Measurements from ENCODE around the gene ADTRP. TPM values are rescaled to one million over a fixed set of nuclear protein-coding genes. Genes with fewer than 3 reads are reported as not detected.

Gene ADTRP
- total RNA-seq, 2 experiments from 2014 or later = not detected

DNA sequence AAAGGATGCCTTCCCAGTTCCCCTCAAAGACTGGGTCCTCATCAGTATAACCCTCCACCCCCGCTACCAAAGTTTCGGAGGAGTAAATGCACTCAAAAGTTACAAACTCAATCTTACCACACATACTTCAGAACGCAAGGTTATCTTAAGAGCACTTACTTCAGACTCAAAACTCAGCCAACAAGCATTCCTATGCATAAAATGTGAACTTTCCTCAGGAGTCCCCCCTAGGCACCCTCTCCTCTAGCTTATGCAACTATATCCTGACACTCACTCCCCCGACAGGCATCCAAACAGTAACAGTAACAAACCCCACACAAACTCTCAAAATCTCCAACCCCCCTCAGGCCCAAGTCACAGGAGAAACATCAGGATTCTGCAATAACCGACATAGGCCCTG is 11.1 kb upstream of the ADTRP start:
- Histone ChIP-seq H3K36me3 (ENCODE audit: insufficient read depth, low read length) (no peaks in the 10 kb centered on the region), H2AFZ (ENCODE audit: low read length) (no peak overlapping the region), H4K20me1 (ENCODE audit: insufficient read depth, low read length) (no peaks in the 10 kb centered on the region), H3K4me1 (ENCODE audit: insufficient read depth, low read length, poor library complexity, severe bottlenecking) (no peaks in the 10 kb centered on the region), H3K27ac (ENCODE audit: low read depth, low read length, poor library complexity, severe bottlenecking) (no peak overlapping the region), H3K9me2 (ENCODE audit: insufficient read depth, low read length) (no peaks in the 10 kb centered on the region), H3K4me3 (ENCODE audit: low read depth, low read length, poor library complexity, severe bottlenecking) (no peak overlapping the region), H3K4me2 (ENCODE audit: low read length) (no peak overlapping the region), H3K79me2 (ENCODE audit: insufficient read depth, low read depth, low read length) (no peaks in the 10 kb centered on the region), H3K9me3 (ENCODE audit: low read length) (no peaks in the 10 kb centered on the region)
- DNase-seq (ENCODE audit: low spot score) = no peak
- intact Hi-C loops (cut with micrococcal nuclease; ENCODE audit: unreplicated experiment) = no loop called here
- TF ChIP-seq EZH2phosphoT487 (IDR thresholded peaks at IDR 0.05; ENCODE audit: borderline replicate concordance, low read depth, low read length) = no peak
- TF ChIP-seq, protein P1, sequence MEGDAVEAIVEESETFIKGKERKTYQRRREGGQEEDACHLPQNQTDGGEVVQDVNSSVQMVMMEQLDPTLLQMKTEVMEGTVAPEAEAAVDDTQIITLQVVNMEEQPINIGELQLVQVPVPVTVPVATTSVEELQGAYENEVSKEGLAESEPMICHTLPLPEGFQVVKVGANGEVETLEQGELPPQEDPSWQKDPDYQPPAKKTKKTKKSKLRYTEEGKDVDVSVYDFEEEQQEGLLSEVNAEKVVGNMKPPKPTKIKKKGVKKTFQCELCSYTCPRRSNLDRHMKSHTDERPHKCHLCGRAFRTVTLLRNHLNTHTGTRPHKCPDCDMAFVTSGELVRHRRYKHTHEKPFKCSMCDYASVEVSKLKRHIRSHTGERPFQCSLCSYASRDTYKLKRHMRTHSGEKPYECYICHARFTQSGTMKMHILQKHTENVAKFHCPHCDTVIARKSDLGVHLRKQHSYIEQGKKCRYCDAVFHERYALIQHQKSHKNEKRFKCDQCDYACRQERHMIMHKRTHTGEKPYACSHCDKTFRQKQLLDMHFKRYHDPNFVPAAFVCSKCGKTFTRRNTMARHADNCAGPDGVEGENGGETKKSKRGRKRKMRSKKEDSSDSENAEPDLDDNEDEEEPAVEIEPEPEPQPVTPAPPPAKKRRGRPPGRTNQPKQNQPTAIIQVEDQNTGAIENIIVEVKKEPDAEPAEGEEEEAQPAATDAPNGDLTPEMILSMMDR (conservative IDR thresholded peaks at IDR 0.05; ENCODE audit: low read length) = no peak
- POLR2A ChIA-PET = no interaction called here
- no TSS peak for BruUV-seq (replicated peaks)
- CTCF ChIA-PET (ENCODE audit: unreplicated experiment) = no interaction called here

DNA sequence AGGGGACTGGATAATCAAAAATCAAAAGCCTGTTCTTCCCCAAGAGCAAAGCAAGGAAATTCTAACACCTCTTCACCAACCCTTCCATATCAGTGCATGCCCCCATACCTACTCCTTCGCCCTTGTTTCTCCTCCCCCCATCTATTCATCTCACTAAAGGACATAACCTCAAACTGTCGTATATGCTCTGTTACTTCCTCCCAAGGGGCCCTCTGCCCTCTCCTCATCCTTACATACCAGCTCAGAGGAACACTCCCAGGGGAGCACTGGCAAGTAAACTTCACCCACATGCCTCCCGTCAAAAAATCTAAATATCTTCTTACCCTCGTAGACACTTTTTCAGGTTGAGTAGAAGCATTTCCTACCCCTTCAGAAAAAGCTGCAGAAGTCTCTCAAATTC is 9.4 kb upstream of the ADTRP start:
- Histone ChIP-seq H3K4me2 (ENCODE audit: low read length) (no peak overlapping the region), H2AFZ (ENCODE audit: low read length) (no peak overlapping the region), H3K4me3 (ENCODE audit: low read depth, low read length, poor library complexity, severe bottlenecking) (no peak overlapping the region), H3K27ac (ENCODE audit: low read depth, low read length, poor library complexity, severe bottlenecking) (no peak overlapping the region), H3K79me2 (ENCODE audit: insufficient read depth, low read depth, low read length) (no peaks in the 10 kb centered on the region), H3K36me3 (ENCODE audit: insufficient read depth, low read length) (no peaks in the 10 kb centered on the region), H3K9me2 (ENCODE audit: insufficient read depth, low read length) (no peaks in the 10 kb centered on the region), H3K4me1 (ENCODE audit: insufficient read depth, low read length, poor library complexity, severe bottlenecking) (no peaks in the 10 kb centered on the region), H4K20me1 (ENCODE audit: insufficient read depth, low read length) (no peaks in the 10 kb centered on the region), H3K9me3 (ENCODE audit: low read length) (no peaks in the 10 kb centered on the region)
- TF ChIP-seq EZH2phosphoT487 (IDR thresholded peaks at IDR 0.05; ENCODE audit: borderline replicate concordance, low read depth, low read length) = no peak
- TF ChIP-seq, protein P1 (conservative IDR thresholded peaks at IDR 0.05; ENCODE audit: low read length) = no peak
- intact Hi-C loops (cut with micrococcal nuclease; ENCODE audit: unreplicated experiment) = no loop called here
- DNase-seq (ENCODE audit: low spot score) = no peak
- POLR2A ChIA-PET = interaction anchor here (0.7 kb wide), 1 partner anchor 444 kb away, joined by 3 read pairs; no protein-coding TSS in a partner anchor
- CTCF ChIA-PET (ENCODE audit: unreplicated experiment) = no interaction called here
- BruUV-seq (replicated peaks) = no TSS peak

DNA sequence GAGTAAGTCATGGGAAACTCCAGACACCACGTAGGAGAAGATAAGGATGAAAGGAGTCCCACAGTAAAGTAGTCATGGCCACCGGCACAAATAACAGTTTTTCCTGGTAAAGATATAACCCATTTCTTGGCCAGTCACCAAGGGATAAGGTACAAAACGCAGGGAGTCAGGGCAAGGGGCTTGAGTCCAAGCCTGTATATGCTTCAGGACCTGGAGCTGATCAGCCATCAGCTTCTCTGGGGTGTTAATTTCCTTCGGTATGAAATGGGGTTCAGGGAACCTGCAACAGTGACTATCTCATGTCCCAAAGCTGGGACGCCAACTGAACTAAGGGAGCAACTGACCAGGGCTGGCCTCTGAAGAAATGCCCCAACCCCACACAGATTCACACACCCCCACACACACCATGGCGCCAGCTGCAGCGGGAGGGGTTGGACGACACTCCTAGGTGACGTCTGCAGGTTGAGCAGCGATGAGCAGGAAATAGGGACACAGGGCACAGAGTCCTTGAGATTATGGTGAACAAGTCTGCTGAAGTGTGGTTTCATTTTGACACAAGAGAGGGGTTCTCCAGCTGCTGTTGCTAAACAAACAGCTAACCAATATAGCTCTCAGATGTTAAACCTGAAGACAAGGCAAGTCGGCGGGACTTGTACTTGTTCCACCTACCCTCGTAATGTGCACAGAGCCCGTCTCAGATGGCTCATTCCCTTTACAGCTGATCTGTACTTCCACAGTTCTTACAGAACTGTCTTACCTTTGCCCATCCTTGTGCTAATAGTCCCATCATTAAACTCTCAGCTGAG is 7.4 kb upstream of the ADTRP start:
- no peak overlapping the region for H3K4me3 ChIP-seq (ENCODE audit: low read depth, low read length, poor library complexity, severe bottlenecking)
- no TSS peak for BruUV-seq (replicated peaks)
- no peaks in the 10 kb centered on the region for H3K9me2 ChIP-seq (ENCODE audit: insufficient read depth, low read length)
- H3K4me1 ChIP-seq (ENCODE audit: insufficient read depth, low read length, poor library complexity, severe bottlenecking) = no peaks in the 10 kb centered on the region
- POLR2A ChIA-PET = interaction anchor here (0.5 to 0.7 kb wide), 3 partner anchors 11 to 459 kb away, joined by 3 to 4 read pairs (median 3); no protein-coding TSS in a partner anchor
- H4K20me1 ChIP-seq (ENCODE audit: insufficient read depth, low read length) = no peaks in the 10 kb centered on the region
- H3K36me3 ChIP-seq (ENCODE audit: insufficient read depth, low read length) = no peaks in the 10 kb centered on the region
- no peaks in the 10 kb centered on the region for H3K79me2 ChIP-seq (ENCODE audit: insufficient read depth, low read depth, low read length)
- CTCF ChIA-PET (ENCODE audit: unreplicated experiment) = no interaction called here
- DNase-seq (ENCODE audit: low spot score) = no peak
- H3K4me2 ChIP-seq (ENCODE audit: low read length) = no peak overlapping the region
- intact Hi-C loops (cut with micrococcal nuclease; ENCODE audit: unreplicated experiment) = no loop called here
- no peaks in the 10 kb centered on the region for H3K9me3 ChIP-seq (ENCODE audit: low read length)
- TF ChIP-seq, protein P1 (conservative IDR thresholded peaks at IDR 0.05; ENCODE audit: low read length) = no peak
- TF ChIP-seq EZH2phosphoT487 (IDR thresholded peaks at IDR 0.05; ENCODE audit: borderline replicate concordance, low read depth, low read length) = no peak
- H3K27ac ChIP-seq (ENCODE audit: low read depth, low read length, poor library complexity, severe bottlenecking) = no peak overlapping the region
- H2AFZ ChIP-seq (ENCODE audit: low read length) = no peak overlapping the region

Data from OCI-LY7 (cell line).